HG02610 (cell line): ENCODE results near the gene TRABD2A.

ENCODE experiments used
- ATAC-seq: cut with Tn5 transposase; IDR thresholded peaks from one replicate; pipeline ENCODE4 v1.9.1; 2021; ENCODE audit warnings: mild to moderate bottlenecking, moderate library complexity; ENCODE audit not compliant: unreplicated experiment

The TRABD2A gene

DNA sequence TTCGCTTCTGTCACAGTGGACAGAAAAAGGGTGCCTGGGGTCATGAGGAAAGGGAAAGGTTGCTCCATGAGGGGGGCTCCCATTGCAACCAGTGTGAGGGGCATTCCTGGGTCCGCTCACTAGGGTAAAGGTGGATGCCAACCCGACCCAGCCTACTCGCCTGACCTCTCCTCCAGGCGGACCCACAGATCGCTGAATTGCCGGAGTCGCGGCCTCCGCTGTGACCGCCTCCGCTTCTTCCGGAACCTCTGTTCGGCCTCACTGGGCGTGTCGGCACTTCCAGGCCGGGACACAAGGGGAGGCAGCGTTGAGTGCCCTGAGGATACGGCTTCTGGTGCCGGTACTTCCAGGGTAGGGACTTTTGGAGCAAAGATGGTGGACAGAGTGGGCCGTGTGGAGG lies 57.1 kb downstream of the TRABD2A start:
- ATAC-seq, result no peak

DNA sequence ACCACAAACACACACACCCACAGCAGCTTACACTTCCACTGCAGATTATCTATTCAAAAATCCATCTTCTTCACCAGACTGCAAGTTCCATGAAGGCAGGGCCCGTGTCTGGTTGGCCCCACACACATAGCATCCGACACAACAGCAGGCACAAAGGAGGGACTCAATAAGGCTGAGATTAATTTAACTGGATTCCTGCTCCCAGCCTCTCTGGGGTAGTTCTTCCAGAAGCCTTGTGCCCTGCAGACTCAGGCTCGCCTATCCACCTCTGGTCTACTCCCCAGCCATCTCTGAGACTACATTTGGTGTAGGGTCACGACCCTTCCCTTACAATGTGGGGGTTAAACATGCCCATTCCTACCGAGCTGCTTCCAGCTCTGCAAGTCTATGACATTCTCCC lies 57.7 kb downstream of the TRABD2A start:
- ATAC-seq, result no peak

DNA sequence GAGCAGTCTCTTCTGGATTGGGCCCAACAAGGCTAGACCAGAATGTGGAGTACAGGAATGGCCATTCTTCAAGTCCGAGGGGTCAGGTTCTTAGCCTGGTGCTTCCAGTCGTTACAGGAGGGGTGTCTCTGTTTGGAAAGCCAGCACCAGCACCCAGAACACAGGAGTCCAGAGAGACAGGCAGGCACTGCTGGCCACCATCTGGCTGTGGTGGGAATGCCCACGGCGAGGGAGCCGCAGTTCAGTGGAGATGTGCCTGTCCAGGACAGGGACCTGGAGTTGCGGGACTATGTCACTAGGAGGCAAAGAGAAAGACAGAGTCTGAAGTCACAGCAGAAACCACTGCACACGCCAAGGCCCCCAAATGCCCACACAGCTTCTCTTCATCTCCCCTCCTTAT lies 59.1 kb downstream of the TRABD2A start:
- no peak for ATAC-seq

DNA sequence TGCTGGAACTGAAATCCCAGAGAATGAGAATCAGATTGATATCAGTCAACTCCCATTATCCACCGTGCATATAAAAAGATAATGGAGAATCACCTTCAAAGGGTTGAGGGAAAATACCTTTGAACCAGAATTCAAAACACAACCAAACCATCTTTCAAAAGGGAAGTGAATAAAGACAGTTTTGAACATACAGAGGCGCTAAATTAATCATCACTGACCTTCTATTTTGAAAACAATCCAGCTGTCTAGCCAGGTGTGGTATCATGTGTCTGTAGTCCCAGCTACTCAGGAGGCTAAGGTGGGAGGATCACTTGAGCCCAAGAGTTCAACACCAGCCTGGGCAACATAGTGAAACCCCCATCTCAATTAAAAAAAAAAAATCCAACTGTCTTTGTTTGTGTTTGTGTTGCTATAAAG lies 63.6 kb downstream of the TRABD2A start:
- peak; percentile 95 for ATAC-seq

DNA sequence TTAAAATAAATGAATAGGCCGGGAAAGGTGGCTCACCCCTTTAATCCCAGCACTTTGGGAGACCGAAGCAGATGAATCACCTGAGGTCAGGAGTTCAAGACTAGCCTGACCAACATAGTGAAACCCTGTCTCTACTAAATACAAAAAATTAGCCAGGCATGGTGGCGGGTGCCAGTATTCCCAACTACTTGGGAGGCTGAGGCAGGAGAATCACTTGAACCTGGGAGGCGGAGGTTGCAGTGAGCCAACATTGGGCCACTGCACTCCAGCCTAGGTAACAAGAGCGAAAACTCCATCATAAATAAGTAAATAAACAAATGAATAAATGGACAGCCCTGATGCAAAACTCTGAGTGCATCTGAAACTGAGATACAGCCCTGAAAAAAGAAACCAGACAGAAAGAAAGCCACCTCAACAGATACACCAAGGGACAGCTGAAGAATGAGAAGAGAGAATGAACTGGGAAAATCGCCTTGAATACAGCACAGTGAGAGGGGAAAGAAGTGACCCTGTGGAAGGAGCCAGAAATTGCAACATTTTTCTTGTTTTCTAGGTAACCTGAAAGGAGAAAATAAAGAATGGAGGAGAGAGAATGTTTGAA lies 64.4 kb downstream of the TRABD2A start:
- peak; percentile 67 for ATAC-seq

DNA sequence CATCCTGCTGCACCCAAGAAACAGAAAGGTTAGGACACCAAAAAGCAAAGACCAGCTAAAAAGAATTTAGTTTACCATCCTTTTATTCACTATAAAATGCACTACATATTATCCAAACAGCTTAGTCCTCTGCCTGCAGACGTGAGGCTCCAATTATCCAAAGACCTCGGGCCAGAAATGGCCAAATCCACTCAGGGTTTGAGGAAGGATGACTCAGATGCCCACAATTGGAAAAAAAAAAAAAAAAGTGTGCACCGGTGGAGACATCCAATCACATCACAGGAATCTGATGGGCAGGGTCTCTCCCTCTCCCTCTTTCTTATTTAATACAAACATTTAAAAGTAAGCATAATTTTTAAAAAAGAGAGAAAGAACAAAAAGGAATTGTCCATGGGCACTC lies 65.7 kb downstream of the TRABD2A start:
- no peak for ATAC-seq

DNA sequence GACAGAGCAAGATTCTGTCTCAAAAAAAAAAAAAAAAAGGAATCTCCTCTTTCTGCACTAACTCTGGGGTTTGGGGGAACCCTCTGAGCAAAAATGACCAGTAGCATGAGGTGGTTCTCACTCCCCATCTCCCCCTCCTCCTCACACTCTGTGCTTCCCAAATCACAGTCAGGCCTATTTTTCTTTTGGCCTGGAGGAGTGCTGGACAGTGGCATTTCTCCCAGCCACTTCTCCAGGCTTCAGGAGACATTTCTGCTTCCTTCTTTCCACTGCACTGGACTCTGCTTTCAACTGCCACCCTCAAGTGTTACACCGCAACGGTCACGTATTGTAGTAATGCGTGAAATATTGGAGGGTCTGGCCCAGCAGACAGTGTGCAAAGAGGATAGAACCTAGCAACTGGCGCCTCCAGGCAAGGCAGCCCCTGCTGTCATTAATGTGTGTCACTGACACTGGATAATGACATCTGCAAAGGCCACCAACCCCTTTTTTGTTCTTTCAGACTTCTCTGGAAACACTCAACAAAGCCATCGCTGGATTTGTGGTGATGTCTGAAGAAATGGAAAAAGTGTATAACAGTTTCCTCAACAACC lies 68.9 kb downstream of the TRABD2A start:
- no peak for ATAC-seq

DNA sequence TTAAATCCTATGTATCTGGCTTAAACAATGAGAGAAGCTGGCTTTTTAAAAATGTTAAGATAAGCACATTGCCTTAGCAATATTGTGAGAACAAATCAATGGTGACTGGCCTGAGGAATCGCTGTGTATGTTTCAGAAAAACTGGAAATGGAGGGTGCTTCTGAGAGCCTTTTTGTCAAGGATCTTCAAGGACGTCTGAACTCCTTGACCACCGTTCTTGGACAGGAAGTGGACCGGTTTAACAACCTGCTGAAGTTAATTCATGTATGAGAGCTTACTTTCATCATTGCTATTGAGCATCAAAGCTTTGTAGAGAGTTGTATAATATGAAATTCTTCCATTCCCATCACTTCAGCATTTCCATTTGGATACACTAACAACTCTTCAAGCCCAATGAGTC lies 72.6 kb downstream of the TRABD2A start:
- ATAC-seq, result no peak

DNA sequence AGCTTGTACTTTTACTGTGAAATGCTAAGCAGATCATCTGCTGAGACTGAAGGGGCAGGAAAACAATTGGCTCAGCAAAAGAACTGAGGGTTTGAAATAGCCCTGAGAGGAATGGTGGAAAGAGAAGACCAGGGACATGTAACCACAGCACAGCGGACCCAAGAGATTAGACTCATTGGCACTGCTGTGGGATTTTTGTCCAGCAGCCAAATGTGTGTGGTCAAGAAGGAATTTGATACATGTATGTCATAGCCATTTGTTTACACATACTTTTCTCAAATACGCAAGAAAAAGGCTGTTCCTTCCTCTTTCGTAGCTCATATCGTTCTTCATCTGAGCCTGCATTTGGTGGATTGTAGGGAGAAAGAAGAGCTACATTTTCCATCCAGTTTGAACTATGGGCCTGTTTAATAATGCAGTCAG lies 73.8 kb downstream of the TRABD2A start:
- ATAC-seq, result no peak

DNA sequence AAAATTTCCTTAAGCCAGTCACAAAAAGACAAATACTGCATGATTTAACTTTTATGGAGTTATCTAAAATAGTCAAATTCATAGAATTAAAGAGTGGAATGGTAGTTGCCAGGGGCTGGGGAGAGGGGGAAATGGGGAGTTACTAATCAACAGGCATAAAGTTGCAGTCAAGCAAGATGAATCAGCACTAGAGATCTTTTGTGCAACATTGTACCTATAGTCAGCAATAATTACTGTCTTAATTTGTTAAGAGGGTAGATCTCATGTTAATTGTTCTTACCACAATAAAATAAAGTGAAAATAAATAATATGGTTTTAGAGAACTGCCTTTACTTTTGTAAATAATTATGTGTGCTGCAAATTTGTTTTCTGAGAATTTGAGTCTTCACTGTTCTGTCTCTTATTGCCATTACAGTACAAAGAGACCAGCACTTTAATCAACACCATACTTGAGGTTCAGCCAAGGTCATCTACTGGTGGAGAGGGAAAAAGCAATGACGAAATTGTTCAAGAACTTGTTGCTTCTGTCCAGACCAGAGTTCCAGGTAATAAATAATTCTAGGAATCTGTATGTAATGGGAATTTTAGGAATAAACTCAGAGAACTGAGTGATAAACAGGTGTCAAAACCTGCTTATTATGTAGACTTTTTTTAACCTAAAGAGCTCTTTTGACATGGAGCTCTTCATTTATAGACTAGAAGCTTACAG lies 75.5 kb downstream of the TRABD2A start:
- ATAC-seq, result no peak

DNA sequence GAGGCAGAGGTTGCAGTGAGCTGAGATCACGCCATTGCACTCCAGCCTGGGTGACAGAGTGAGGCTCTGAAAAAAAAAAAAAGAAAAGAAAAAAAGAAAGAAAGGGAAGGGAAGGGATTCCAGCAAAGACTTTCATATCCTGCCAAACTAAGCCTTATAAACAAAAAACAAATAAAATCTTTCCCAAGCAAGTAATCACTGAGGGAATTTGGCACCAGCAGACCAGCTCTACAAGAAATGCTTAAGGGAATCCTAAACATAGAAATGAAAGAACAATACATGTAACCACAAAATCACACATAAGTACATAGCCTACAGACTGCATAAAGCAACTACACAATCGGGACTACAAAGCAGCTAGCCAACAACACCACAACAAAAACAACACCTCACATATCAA lies 79.1 kb downstream of the TRABD2A start:
- no peak for ATAC-seq

DNA sequence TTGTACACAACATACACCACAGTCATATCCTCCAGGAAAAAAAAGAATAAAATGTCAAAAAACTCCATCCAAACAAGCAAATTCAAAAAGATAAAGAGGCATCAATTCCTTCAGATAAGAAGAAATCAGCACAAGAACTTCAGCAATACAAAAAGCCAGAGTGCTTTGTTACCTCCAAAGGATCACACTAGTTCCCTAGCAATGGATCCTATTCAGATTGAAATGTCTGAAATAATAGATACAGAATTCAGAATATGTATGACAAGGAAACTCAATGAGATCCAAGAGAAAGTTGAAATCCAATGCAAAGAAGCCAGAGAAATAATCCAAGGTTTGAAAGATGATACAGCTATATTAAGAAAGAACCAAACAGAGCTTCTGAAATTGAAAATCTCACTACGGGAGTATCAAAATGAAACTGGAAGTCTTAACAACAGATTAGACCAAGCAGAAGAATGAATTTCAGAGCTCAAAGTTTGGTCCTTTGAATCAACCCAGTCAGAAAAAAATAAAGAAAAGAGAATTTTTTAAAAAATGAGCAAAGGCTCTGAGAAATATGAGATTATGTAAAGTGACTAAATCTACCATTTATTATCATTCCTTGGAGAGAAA lies 80.6 kb downstream of the TRABD2A start:
- peak; percentile 86 for ATAC-seq

DNA sequence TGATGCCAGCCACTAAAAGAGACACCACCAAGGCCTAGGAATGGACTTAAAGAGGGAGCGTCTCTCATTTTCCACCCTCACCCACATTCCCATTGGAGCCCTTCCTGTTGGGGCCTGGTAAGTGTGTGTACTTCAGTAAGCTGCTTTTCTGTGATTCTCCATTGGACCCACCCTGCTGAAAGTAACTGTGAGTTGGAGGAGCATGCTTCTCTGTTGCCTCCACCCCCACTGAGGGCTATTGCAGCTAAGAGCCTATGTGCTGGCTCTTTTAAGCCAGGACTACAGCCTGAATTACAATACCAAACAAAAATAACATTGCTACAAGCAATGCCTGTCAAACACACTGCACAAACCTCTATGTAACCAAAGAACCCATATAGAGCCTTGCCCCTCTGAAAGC lies 81.1 kb downstream of the TRABD2A start:
- ATAC-seq, result no peak

DNA sequence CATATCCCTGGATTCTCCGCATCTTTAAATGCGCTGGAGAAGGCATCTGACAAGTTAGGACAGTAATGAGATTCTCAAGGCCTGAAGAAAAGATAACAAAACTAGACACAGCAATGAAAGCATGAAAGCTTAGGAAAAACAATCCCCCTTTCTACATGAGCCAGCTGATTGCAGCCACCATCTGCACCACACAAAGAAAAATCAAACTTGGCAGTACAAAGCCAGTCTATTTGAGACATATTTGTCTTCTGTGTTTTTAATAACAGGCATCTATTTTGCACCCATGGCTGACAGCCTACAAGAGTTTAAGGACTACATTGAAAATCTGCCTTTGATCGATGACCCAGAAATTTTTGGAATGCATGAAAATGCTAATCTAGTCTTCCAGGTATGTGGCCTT lies 83.6 kb downstream of the TRABD2A start:
- ATAC-seq, result no peak

DNA sequence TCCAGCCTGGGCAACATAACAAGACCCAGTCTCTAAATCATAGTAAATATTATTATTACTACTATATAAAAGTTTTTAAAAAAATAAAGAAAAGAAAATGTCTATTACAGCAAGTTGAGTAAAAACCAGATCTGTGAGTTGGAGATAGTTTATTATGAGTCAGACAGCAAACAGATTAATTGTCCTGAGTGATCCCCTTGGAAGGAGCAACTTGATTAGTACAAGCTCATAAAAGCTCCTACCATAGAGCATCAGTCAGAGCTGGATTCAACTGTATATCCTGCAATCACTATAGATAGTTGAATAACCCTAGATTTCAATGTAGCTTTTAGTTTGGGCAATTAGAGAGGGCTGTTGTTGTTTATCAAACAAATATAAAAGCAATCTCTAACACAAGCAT lies 84.1 kb downstream of the TRABD2A start:
- no peak for ATAC-seq

DNA sequence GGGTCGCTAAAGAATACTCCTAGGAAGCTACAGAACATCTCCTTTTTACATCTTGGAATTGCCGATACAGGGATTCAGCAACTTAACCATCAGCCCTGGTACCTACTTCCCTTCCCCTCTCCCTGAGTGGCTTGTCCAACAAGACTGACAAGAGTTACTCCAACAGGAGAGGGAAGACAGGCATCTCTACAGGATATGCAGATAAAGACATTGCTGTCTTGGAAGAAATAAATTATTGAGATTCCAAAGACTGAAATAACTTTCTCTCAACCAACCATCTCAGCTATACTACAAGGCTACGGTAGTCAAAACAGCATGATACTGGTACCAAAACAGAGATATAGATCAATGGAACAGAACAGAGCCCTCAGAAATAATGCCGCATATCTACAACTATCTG lies 87.2 kb downstream of the TRABD2A start:
- no peak for ATAC-seq

DNA sequence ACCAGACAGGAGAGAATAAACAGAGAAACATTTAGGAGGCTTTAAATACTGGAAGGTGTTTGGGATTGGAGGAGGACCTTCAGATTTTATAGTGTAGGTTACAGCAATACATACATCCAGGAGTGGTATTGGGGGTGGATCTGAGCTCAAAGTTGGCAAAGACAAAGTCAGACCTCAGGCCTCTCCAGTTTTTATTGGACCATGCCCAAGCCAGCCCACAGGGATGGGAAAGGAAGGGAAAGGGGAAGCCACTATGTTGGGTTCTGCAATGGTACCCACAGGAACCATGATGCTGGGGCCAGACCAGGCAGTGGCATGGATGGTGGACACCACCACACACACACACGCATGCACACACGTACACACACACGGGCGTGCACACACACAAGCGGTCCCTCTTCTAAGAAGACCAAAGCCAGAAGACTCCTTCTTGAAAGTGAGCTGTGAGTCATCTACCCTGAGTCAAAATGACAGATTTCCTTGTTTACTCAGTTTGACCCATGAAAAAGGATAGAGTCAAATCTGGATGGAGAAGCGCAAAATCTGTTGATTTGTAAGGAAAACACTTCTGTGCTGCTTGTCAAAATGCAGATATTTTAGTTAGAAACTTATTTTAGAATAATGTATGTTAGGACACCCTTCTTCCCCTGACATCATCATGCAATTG lies 87.9 kb downstream of the TRABD2A start:
- no peak for ATAC-seq

DNA sequence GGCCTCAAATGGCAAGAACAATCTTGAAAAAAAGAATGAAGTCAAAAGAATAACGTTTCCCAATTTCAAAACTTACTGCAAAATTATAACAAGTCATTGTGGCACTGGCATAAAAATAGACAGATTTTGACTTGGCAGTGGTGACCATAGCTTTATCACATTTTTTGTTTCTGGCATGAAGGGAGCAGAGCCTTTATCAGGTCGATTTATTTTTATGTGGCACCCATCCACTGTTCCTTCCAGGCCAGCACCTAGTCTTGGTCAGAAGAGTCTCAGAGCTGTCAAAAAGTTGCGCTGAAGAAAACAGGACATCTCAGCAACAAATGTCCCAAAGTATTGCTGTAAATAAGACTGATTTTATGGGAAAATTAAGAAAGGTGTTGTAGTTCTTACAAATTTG lies 92.4 kb downstream of the TRABD2A start:
- ATAC-seq, result no peak

DNA sequence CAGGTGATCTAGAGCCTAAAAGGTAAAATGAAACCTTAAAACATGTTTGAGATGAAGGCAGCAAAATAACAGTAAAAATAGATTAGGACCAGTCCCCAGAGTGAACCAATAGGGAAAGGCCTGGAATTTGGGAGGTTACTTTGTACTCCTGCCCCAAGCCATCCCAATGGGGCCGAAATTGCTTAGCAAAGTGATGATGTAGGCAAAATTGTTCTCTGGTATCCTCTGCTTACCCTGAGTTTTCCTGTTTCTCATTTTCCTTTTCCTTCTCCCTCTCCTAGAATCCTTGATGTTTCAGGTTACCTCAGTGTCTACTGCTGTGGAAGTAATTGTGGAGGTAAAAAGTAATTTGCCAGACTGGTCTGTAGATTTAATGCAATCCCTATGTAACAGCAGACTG lies 92.9 kb downstream of the TRABD2A start:
- no peak for ATAC-seq

DNA sequence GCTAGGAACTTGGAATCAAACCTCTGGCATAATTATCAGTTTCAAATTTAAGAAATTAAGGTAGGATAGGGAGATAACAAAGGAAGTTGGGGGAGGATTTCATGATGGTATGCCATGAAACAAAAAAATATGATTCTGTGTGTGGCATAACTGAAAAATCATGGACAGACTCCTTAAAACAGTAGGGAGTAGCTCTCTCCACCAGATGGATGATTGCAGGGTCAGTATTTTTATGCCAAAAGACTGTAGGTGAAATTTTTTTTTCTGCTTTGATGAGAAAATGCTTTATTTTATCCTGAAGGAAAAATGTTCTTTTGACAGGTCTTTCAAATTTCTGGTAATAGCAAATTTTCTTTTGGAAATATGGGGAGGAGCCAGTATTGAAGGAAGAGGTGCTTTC lies 94.3 kb downstream of the TRABD2A start:
- no peak for ATAC-seq

DNA sequence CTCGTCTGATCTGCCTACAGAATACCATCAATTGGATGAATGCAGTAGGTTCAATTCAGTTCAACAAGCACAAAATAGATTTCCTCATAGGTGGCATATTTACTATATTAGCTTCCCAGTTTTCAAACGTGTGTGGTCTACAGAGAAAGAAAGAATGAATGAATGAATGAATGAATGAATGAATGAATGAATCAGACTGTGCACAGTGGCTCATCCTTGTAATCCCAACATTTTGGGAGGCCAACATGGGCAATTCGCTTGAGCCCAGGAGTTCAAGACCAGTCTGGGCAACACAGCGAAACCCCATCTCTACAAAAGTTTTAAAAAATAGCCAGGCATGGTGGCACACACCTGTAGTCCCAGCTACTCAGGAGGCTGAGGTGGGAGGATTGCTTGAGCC lies 94.9 kb downstream of the TRABD2A start:
- ATAC-seq, result no peak
